IMR-90 (cell line): ENCODE data around the gene DOCK1. TPM values are rescaled to one million over a fixed set of nuclear protein-coding genes. Genes with fewer than 3 reads are reported as not detected.

Experiments used
- ATAC-seq: fragments of 200-7000 bp; cut with Tn5 transposase; 2 replicates; pipeline ENCODE4 v1.9.1; 2020; ENCODE audit warnings: low read depth, mild to moderate bottlenecking, moderate library complexity
- BruUV-seq: library from RNA; stranded (reverse); fragments of 400-500 nt; replicated peaks from 2 replicates; lab custom pipeline; 2021; lab: Mats Ljungman, UMichigan
- CTCF ChIA-PET: fragments of 300-600 bp; formaldehyde crosslinking; extraction: SDS; loops from one replicate; lab custom pipeline; 2021; ENCODE audit warnings: antibody characterized with exemption; lab: Yijun Ruan, JAX
- POLR2A ChIA-PET: fragments of 300-600 bp; sonication (Branson Sonifier 250); formaldehyde crosslinking; loops from one replicate; lab custom pipeline; 2022; ENCODE audit warnings: antibody characterized with exemption; ENCODE audit not compliant: unreplicated experiment; lab: Charles Lee
- DNase-seq: peaks from one replicate; pipeline ENCODE4 v3.0.0; 2013
- H2AFZ ChIP-seq: replicated peaks from 2 replicates; pipeline ENCODE3; 2013; ENCODE audit warnings: low read length, mild to moderate bottlenecking; ENCODE audit not compliant: poor library complexity
- H2AK5ac ChIP-seq: 2 replicates; pipeline ENCODE4 v1.6.1; 2013; ENCODE audit warnings: low read depth, low read length, inconsistent platforms
- H2AK9ac ChIP-seq: replicated peaks from 2 replicates; pipeline ENCODE3; 2013; ENCODE audit warnings: mild to moderate bottlenecking, low read depth, low read length, moderate library complexity; ENCODE audit not compliant: poor library complexity
- H2BK120ac ChIP-seq: 2 replicates; pipeline ENCODE4 v1.6.1; 2013; ENCODE audit warnings: low read depth, low read length, inconsistent platforms
- H2BK15ac ChIP-seq: 3 replicates; pipeline ENCODE4 v1.6.1; 2013; ENCODE audit warnings: low read depth, low read length, inconsistent platforms
- H2BK20ac ChIP-seq: 2 replicates; pipeline ENCODE4 v1.6.1; 2013; ENCODE audit warnings: low read depth, mild to moderate bottlenecking, inconsistent platforms, low read length, moderate library complexity
- H2BK5ac ChIP-seq: 2 replicates; pipeline ENCODE4 v1.6.1; 2013; ENCODE audit warnings: mild to moderate bottlenecking, low read depth, low read length, inconsistent platforms; ENCODE audit not compliant: poor library complexity, severe bottlenecking
- H3K14ac ChIP-seq: replicated peaks from 2 replicates; pipeline ENCODE4 v1.6.1; 2013; ENCODE audit warnings: low read depth, low read length, inconsistent platforms
- H3K18ac ChIP-seq: 2 replicates; pipeline ENCODE4 v1.6.1; 2013; ENCODE audit warnings: low read depth, low read length, control low read depth
- H3K23ac ChIP-seq: 2 replicates; pipeline ENCODE4 v1.6.1; 2013; ENCODE audit warnings: low read depth, low read length, inconsistent platforms
- H3K27ac ChIP-seq: 2 replicates; pipeline ENCODE4 v1.5.1; 2013; ENCODE audit warnings: mild to moderate bottlenecking, control low read depth, low read length; ENCODE audit not compliant: insufficient read depth
- H3K27me3 ChIP-seq: 2 replicates; pipeline ENCODE4 v1.6.1; 2013; ENCODE audit warnings: low read length; ENCODE audit not compliant: control insufficient read depth, insufficient read depth
- H3K36me3 ChIP-seq: 2 replicates; pipeline ENCODE4 v1.6.1; 2013; ENCODE audit warnings: low read length, mixed read lengths; ENCODE audit not compliant: control insufficient read depth, insufficient read depth
- H3K4ac ChIP-seq: 2 replicates; pipeline ENCODE4 v1.6.1; 2013; ENCODE audit warnings: low read depth, low read length, inconsistent platforms
- H3K4me1 ChIP-seq: 2 replicates; pipeline ENCODE4 v1.6.1; 2013; ENCODE audit warnings: low read length, mixed read lengths; ENCODE audit not compliant: control insufficient read depth, insufficient read depth
- H3K4me2 ChIP-seq: 2 replicates; pipeline ENCODE4 v1.6.1; 2013; ENCODE audit warnings: low read depth, mild to moderate bottlenecking, control low read depth, low read length, moderate library complexity
- H3K4me3 ChIP-seq: 2 replicates; pipeline ENCODE4 v1.5.1; 2013; ENCODE audit warnings: low read depth, mild to moderate bottlenecking, control low read depth, low read length, moderate library complexity; ENCODE audit not compliant: insufficient read depth
- H3K56ac ChIP-seq: 2 replicates; pipeline ENCODE4 v1.6.1; 2013; ENCODE audit warnings: low read length, inconsistent platforms; ENCODE audit not compliant: insufficient read depth; ENCODE audit errors: extremely low read depth
- H3K79me1 ChIP-seq, 2 experiments: 2 replicates each; pipeline ENCODE4 v1.6.1; 2013; ENCODE audit warnings: low read length in 2 of 2, inconsistent platforms in 1 of 2, low read depth in 1 of 2
- H3K9ac ChIP-seq: 2 replicates; pipeline ENCODE4 v1.6.1; 2013; ENCODE audit warnings: low read depth, low read length, control low read depth
- H3K9me1 ChIP-seq: 2 replicates; pipeline ENCODE4 v1.6.1; 2013; ENCODE audit warnings: low read length, inconsistent platforms; ENCODE audit not compliant: insufficient read depth
- H3K9me3 ChIP-seq: 2 replicates; pipeline ENCODE4 v1.6.1; 2013; ENCODE audit warnings: low read length; ENCODE audit not compliant: control insufficient read depth, insufficient read depth
- H4K20me1 ChIP-seq: 2 replicates; pipeline ENCODE4 v1.6.1; 2013; ENCODE audit warnings: low read length, inconsistent platforms; ENCODE audit not compliant: insufficient read depth
- H4K5ac ChIP-seq: 2 replicates; pipeline ENCODE4 v1.6.1; 2013; ENCODE audit warnings: mild to moderate bottlenecking, low read depth, low read length, control low read depth
- H4K8ac ChIP-seq, 2 experiments: 2 replicates each; pipeline ENCODE4 v1.6.1; 2013; ENCODE audit warnings: low read depth in 2 of 2, low read length in 2 of 2, control low read depth in 1 of 2, inconsistent platforms in 1 of 2
- H4K91ac ChIP-seq: 2 replicates; pipeline ENCODE4 v1.6.1; 2013; ENCODE audit warnings: low read depth, low read length, inconsistent platforms; ENCODE audit not compliant: insufficient read depth
- CEBPB ChIP-seq: IDR thresholded peaks from 2 replicates; pipeline ENCODE4 v1.6.1; 2012; ENCODE audit warnings: low read depth, low read length, improper control_type of control experiment
- FOS ChIP-seq: fragments of 150-350 bp; IDR thresholded peaks from 2 replicates; pipeline ENCODE4 v1.6.1; 2016; ENCODE audit warnings: low read depth, low read length
- MAFK ChIP-seq: IDR thresholded peaks from 2 replicates; pipeline ENCODE4 v1.6.1; 2012; ENCODE audit warnings: low read depth, low read length, improper control_type of control experiment
- MAZ ChIP-seq: IDR thresholded peaks from 2 replicates; pipeline ENCODE4 v1.6.1; 2012; ENCODE audit warnings: low read depth, mild to moderate bottlenecking, low read length, improper control_type of control experiment, moderate library complexity, borderline replicate concordance
- MXI1 ChIP-seq: IDR thresholded peaks from 2 replicates; pipeline ENCODE4 v1.6.1; 2012; ENCODE audit warnings: low read depth, mild to moderate bottlenecking, low read length, moderate library complexity, borderline replicate concordance
- RAD21 ChIP-seq: IDR thresholded peaks from 2 replicates; pipeline ENCODE4 v1.6.1; 2012; ENCODE audit warnings: low read length, improper control_type of control experiment
- RCOR1 ChIP-seq: IDR thresholded peaks from 2 replicates; pipeline ENCODE4 v1.6.1; 2012; ENCODE audit warnings: mild to moderate bottlenecking, low read length, improper control_type of control experiment; ENCODE audit not compliant: insufficient replicate concordance
- RFX5 ChIP-seq: IDR thresholded peaks from 2 replicates; pipeline ENCODE4 v1.8.0; 2012; ENCODE audit warnings: low read depth, mild to moderate bottlenecking, low read length, moderate library complexity
- SMC3 ChIP-seq: fragments of 150-350 bp; IDR thresholded peaks from 2 replicates; pipeline ENCODE4 v1.6.1; 2016; ENCODE audit warnings: low read depth, mild to moderate bottlenecking, antibody characterized with exemption, low read length, moderate library complexity
- WGBS, 2 experiments: methylation state at CpG; one replicate each; pipeline versions ENCODE4 v1.1.5 to v1.1.7; 2013; ENCODE audit warnings: missing lambda C conversion rate in 2 of 2; ENCODE audit not compliant: insufficient read length in 1 of 2; ENCODE audit errors: extremely low coverage in 2 of 2; 5-methylcytosine and 5-hydroxymethylcytosine counted together
- dilution Hi-C: fragments of 300-500 bp; cut with HindIII; formaldehyde crosslinking; loops from one replicate; pipeline ENCODE4 v1.14.3; 2018; ENCODE audit warnings: low sequenced_read_pairs; ENCODE audit not compliant: unreplicated experiment
- in situ Hi-C: fragments of 300-500 bp; cut with MboI; formaldehyde crosslinking; loops from 3 replicates; pipeline ENCODE4 v1.14.3; 2019; ENCODE audit warnings: low sequenced_read_pairs, inconsistent platforms, mixed read lengths
- intact Hi-C: fragments of 100-400 bp; cut with micrococcal nuclease; formaldehyde crosslinking; loops from 2 replicates; pipeline ENCODE4 v1.10.0; 2022
- polyA plus RNA-seq, 3 experiments: library from polyadenylated mRNA; depleted of rRNA; stranded (reverse); fragments of >200 nt; gene quantifications; 2 replicates each; pipeline ENCODE4 v1.2.3, GENCODE V29; 2012; ENCODE audit warnings: low replicate concordance in 1 of 3
- total RNA-seq: library from RNA; depleted of rRNA; stranded (reverse); fragments of >200 nt; gene quantifications from 2 replicates; pipeline ENCODE4 v1.2.3, GENCODE V29; 2012
- TF ChIP-seq, protein P1 (sequence below): fragments of 150-350 bp; IDR thresholded peaks from 2 replicates; pipeline ENCODE4 v1.6.1; 2017; ENCODE audit warnings: mild to moderate bottlenecking, antibody characterized with exemption, low read length, low read depth
- TF ChIP-seq, protein P2 (sequence below): fragments of 150-350 bp; IDR thresholded peaks from 2 replicates; pipeline ENCODE4 v1.6.1; 2016; ENCODE audit warnings: low read depth, mild to moderate bottlenecking, low read length, moderate library complexity, borderline replicate concordance

Gene DOCK1
- total and polyA plus RNA-seq, 2 of the 4 experiments (the other 2 are of a cell fraction), result 28.2 to 71.0 TPM

DNA sequence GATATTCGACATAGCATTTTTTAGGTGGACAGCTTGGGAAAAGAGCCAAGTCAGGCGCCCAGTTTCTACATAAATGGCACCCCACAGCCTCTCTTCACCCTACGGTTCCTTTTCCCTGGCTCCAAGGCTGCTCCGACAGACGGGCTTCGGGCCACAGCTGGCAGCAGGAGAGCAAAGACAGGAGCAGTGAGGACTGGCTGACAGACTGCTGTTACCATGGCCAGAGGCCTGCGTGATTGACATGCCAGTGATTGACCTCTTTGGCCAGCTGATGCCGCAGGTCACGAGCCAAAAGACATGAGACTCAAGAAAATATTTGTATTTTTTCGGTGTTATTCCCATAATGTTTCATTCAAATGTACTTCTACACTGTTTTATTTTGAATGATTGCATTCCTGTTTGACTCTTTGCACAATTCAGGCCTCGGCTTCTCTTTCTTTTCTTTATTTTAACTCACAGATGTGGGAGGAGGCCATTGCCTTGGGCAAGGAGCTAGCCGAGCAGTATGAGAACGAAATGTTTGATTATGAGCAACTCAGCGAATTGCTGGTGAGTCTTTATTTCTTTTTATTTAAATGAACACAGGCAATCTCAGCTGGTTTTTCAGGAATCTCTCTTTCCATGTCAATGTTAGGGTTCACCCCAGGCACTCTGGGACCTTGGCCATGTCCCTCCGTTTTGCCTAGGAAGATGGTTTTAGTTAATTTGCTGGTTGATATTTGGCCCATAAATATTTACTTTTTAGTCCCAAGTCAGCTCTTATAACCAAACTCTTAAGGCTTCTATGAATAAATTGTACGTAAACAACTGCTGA lies 497.6 kb downstream of the DOCK1 start:
- Histone ChIP-seq H3K79me1 (peaks cover 0 to 4% of the 10 kb centered on the region in 2 experiments; a peak in 1 of 4 replicates), H3K27ac (peak overlapping the region; percentile 73; the same call in 1 of the 2 replicates), H3K14ac (no peak overlapping the region), H4K91ac (no peak overlapping the region), H2BK20ac (no peak overlapping the region), H3K9me1 (peaks cover 26% of the 10 kb centered on the region), H3K9me3 (no peaks in the 10 kb centered on the region), H3K56ac (no peak overlapping the region), H3K23ac (no peak overlapping the region), H2BK120ac (0 out of 2 replicates have a peak overlapping the region, but pooled peaks have one; percentile 11), H3K36me3 (peaks cover 16% of the 10 kb centered on the region; the same call in 1 of the 2 replicates), H2AK9ac (no peak overlapping the region), H3K4me2 (peak overlapping the region; percentile 15; the same call in 1 of the 2 replicates), H2AK5ac (peak overlapping the region; percentile 48; the same call in 1 of the 2 replicates), H2BK5ac (peak overlapping the region; percentile 16), H3K4me1 (peaks cover 20% of the 10 kb centered on the region), H4K8ac (no peak overlapping the region), H3K18ac (peak overlapping the region; percentile 10; the same call in 1 of the 2 replicates), H2BK15ac (no peak overlapping the region), H3K4ac (peak overlapping the region; percentile 46; the same call in 1 of the 2 replicates), H4K5ac (no peak overlapping the region; the same call in 1 of the 2 replicates), H3K27me3 (no peaks in the 10 kb centered on the region), H2AFZ (no peak overlapping the region), H3K9ac (no peak overlapping the region), H3K4me3 (no peak overlapping the region), H4K20me1 (0 out of 2 replicates have a peak, but pooled peaks cover 6% of the 10 kb centered on the region)
- DNase-seq (peak; percentile 24), ATAC-seq (peak; percentile 57)
- CTCF ChIA-PET, result no interaction called here
- WGBS, 2 experiments, result 63% methylated on average over 1 of the region's 16 CpGs; no CpG with 5 or more reads in 1 of the 2 experiments
- dilution Hi-C loops, result no loop called here
- no TSS peak for BruUV-seq
- intact Hi-C loops, result loop anchor here (10.0 kb wide), 1 partner anchor 498 kb away; the partner anchor contains the start of gene DOCK1
- TF ChIP-seq MAFK (no peak), SMC3 (no peak), FOS (no peak), RAD21 (no peak), CEBPB (no peak), RCOR1 (no peak), MXI1 (no peak), MAZ (no peak), RFX5 (no peak)
- TF ChIP-seq, protein P1, sequence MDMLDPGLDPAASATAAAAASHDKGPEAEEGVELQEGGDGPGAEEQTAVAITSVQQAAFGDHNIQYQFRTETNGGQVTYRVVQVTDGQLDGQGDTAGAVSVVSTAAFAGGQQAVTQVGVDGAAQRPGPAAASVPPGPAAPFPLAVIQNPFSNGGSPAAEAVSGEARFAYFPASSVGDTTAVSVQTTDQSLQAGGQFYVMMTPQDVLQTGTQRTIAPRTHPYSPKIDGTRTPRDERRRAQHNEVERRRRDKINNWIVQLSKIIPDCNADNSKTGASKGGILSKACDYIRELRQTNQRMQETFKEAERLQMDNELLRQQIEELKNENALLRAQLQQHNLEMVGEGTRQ, result no peak
- TF ChIP-seq, protein P2, sequence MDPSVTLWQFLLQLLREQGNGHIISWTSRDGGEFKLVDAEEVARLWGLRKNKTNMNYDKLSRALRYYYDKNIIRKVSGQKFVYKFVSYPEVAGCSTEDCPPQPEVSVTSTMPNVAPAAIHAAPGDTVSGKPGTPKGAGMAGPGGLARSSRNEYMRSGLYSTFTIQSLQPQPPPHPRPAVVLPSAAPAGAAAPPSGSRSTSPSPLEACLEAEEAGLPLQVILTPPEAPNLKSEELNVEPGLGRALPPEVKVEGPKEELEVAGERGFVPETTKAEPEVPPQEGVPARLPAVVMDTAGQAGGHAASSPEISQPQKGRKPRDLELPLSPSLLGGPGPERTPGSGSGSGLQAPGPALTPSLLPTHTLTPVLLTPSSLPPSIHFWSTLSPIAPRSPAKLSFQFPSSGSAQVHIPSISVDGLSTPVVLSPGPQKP, result no peak
- POLR2A ChIA-PET, result no interaction called here
- in situ Hi-C loops, result no loop called here
